Activated CD8-positive, alpha-beta memory T cell treated with anti-CD3 and anti-CD28 coated beads, Interleukin-2, amount 50 U/mL, for 24 hours (primary cell): ENCODE data around the gene SF3A1.

Source experiments
- DNase-seq: peaks from one replicate; pipeline ENCODE4 v3.0.0-alpha.2; 2020; ENCODE audit errors: extremely low read depth

The SF3A1 gene

DNA sequence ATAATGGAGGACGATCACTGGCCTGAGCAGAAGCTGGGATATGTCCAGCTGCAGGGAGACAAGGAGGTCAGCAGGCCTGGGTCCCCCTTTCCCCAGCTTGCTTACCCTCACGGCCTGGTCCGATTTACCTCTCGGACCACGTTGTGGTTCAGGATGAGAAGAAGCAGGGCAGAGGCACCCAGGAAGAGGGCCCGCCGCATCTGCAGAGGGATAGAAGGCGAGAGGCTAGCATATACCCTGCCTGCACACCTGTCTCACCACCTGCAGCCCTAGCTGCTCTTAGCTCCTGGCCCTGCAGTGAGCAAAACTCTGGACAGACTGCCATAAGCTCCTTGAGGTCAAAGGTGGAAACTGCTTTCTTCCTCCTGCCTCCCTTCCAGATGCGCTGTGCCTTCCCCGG is 29.2 kb upstream of the SF3A1 start:
- no peak for DNase-seq

DNA sequence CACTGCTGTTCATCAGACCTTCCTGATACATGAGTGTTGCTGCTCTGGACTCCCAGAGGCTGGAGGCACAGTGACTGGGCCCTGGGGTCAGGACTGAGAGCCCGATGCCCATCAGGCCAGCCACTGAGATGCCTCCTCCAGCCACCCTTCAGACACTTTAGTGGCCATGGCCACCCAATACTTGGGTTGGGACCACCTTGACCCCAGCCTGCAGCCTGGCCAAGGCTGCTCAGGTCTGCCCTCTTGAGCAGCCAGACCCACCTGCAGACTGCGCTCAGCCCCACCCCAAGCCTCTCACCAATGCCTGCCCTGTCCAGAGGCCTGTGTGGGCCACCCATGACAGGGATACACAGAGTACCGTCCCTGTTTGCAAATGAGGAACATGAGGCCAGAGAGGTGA is 26.4 kb upstream of the SF3A1 start:
- DNase-seq: no peak

DNA sequence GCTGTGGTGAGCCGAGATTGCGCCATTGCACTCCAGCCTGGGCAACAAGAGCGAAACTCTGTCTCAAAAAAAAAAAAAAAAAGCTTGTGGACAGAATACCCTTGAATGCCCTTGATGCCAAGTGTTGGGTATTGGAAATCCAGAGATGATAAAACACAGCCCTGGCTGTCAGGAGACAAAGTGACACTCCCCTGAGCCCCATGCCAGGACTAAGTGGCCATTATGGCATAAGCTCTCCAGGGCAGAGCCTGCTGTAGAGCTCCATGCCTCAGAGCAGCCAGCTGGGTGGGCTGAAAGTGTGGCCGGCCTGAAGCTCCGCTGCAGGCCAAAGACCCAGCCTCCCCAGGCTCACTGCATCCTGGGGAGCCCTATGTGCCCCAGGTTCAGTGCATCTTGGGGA is 25.6 kb upstream of the SF3A1 start:
- no peak for DNase-seq

DNA sequence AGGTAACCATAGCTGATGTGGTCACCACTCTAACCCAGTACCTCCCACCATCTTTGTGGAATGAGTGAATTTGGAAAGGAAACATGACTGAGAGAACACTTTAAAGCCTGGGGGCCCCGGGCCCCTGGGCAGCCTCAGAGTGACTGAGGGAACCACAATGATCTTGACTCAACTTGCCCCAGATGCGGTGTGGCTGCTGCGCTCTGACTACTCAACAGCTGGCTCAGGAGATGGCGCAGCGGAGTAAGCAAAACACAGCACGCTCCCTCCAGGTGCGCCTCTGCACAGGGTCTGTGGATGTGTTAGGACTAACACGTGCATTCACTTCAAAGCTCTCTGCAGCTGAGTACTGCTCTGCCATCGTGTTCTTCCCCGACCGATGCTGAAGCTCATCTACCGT is 24.6 kb upstream of the SF3A1 start:
- no peak for DNase-seq

DNA sequence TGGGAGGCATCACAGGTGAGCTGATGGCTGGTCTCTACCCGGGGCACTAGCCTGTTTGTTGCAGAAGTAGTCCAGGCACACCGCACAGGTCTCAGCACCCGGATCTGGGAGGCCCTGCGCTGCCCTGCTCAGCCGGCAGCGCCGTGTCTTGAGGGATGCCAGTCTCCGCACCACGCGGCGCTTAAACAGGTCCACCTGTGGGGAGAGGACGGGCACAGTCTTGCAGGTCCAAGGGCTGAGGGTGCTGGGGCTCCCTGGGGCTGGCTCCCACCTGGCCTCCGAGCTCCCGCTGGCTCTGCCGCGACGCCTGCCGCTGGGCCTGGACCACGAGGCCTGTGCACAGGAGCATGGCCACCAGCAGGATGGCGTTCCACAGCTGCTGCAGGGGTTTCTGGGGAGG is 23.3 kb upstream of the SF3A1 start:
- no peak for DNase-seq

DNA sequence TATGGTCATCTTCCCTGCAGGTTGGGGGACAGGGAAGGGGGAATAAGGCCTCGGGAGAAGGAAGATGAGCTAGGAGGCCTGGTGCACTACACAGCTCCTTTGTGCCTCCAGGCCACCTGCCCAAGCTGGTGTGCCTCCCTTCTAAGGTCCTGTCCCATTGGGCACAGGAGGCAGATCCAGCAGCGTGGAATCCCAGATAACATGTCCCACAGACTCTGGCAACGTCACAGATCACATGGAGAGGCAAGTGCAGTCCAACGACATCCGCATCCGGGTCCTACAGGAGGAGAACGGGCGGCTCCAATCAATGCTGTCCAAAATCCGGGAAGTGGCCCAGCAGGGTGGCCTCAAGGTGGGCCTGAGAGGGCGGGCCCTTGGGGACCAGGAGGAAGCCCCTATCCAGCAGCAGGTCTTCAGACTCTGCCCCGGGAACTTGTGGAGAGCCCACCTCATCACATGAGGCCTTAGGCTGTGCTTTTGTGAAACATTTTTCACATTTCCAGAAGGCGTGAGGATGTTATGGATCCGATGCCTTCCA is 18.7 kb upstream of the SF3A1 start:
- no peak for DNase-seq

DNA sequence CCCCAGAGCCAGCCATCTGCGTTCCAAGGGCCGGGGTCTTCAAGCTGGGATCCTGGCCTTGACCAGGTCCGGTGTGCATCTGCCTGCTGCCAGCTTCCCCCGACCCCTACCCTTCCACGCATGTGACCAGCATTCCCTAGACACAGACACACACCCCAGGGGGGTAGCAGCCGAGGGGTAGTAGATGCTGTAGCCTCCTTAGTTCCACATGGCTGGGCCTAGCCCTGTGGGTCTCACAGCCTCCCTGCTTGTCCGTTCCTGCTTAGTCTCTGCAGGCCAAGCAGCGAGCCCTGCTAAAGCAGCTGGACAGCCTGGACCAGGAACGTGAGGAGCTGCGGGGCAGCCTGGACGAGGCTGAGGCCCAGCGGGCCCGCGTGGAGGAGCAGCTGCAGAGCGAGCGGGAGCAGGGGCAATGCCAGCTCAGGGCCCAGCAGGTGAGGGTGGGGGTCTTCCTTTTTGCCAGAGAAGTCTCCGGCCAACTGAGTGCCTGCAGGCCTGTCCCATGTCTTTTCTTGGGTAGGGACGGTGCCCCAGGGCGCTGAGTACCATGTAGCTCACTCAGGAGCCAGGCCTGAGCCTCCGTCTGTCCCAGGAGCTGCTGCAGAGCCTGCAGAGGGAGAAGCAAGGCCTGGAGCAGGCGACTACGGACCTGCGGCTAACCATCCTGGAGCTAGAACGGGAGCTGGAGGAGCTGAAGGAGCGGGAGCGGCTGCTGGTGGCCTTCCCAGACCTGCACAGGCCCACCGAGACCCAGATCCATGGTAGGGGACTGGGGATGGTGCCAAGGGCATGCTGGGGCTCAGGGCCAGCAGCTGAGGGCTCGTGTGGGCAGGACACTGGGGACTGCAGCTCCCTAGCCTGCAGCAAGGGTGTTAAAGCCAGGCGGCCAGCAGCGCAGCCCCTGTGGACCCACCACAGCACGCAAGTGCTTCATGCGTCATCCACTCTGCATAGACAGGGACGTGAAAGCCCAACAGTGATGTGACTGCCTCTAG is 16.9 kb upstream of the SF3A1 start:
- no peak for DNase-seq

DNA sequence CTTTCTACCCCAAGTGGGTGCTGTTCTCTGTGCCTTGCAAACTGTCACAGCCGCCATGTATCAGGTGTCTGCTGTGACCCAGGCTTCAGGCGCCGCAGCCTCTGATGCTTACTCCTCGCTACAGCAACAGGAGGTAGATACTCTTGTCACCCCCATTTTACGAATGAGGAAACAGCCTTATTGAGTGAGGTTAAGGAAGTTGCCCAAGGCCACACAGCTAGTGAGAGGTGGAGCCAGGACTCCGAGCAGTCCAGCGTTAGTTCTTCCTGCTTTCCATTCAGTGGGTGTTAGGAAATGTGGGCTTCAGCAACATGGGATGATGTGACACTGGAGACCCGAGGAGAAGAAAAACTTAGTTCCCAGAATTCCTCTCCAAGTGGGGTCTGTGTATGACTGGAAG is 16.2 kb upstream of the SF3A1 start:
- no peak for DNase-seq

DNA sequence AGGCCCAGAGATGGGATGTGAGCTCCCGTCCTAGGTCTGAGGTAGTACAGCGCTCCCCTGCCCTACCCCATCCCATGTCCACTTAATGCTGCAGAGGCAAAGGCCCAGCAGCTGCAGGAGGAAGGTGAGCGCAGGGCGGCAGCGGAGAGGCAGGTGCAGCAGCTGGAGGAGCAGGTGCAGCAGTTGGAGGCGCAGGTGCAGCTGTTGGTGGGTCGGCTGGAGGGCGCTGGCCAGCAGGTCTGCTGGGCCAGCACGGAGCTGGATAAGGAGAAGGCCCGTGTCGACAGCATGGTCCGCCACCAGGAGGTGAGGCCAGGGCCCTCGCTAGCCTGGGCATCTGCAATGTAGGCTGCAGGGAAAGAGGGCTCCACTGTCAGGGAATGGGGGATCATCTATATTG is 15.3 kb upstream of the SF3A1 start:
- no peak for DNase-seq

DNA sequence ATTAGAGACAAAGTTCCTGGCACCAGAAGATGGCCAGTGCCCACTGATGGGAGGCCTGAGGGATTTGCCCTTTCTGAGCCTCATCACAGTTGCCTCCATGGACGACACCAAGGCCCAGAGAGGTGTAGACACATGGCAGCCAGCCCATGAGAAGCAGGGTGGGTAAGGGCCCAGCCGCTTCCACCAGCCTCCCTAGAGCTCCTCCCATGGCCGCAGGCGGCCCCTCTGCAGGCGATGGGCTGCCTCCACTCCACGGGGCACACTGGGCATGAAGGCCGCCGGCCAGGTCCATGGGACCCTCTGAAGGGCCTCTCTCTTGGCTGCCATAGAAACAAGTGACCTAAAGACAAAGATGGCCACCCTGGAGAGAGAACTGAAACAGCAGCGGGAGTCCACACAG is 14.6 kb upstream of the SF3A1 start:
- DNase-seq: no peak

DNA sequence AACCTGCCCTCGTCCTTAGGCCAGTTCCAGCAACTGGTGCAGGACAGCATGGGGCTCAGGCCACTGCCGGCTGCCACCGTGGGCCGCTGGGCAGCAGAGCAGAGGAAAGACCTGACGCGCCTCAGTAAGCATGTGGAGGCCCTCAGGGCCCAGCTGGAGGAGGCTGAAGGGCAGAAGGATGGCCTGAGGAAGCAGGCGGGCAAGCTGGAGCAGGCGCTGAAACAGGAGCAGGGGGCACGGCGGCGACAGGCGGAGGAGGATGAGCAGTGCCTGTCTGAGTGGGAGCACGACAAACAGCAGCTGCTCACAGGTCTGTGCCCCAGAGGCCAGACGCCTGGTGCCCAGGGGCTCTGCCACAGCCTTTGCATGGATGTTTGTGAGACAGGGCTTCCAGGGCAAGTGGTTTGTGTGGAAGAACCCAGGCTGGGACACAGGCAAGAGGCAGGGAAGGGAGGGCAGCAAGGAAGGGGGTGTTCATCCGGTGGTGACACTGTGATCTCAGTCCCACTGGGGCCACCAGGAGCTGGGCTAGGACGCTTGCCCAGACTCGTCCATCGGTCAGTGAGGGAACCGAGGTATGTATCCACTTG is 14.0 kb upstream of the SF3A1 start:
- no peak for DNase-seq

DNA sequence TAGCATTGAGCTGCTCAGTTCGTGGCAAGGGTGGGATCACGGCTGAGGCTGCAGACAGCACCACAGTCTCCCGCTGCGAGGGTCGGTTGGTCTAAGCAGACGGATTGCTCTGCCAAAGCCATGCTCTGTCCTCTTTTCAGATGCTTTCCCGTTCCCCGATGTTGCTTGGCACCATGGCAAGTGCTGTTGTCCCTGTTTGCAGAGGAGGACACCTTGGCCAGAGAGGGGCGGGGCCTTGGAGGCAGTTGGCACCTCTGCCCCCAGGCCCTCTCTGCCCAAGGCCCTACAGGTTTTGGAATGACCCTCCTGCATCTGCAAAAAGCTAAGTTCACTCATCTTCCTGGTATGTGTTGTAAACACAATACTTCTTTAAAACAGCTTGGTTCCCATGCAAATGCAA is 11.7 kb upstream of the SF3A1 start:
- DNase-seq: no peak

DNA sequence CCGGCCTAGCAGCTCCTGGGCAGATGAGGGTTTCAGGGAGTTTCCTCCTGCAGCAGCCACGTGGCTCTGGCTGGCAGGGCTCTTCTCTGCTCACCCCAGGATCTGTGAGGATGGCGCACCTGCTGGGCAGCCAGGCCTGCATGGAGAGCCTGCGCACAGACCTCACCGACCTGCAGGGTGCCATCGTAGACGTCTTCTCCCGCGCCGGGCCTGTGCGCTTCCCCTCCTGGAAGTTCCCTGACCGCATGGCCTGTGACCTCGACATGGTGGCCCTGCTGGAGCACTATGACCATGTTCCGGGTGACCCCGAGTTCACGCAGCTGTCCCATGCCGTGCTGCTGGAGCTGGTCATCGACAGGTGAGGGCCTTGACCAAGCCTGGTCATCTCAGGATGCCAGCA is 9.2 kb upstream of the SF3A1 start:
- DNase-seq: no peak

DNA sequence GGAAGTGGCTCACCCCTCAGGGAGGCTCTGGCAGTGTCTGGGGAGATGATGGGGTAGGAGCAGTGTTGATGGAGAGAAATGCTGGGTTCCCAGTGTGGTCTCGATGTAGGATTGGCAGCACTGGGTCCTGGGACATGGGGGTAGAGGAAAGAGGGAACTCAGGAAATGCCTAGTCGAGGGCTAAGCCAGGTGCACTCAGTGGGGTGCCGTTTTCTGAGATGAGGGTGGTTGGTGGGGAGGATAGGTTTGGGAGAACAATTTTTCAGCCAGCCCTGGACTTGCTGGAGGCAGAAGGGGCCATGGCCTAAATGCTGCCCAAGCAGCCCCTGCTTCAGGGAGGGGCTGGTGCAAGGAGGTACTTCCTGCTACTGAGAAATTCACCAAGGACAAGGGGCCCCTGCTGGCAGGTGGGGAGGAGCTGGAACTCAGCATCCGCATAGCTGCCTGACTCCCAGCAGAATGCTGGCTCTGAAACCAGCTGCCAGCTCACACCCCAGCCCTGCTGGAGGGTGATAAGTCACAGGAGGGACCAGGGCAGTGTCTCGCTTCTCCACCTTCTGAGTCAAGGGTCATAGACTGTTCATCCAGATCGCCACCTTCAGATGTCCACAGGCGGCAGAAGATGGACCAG is 6.1 kb upstream of the SF3A1 start:
- DNase-seq: no peak

DNA sequence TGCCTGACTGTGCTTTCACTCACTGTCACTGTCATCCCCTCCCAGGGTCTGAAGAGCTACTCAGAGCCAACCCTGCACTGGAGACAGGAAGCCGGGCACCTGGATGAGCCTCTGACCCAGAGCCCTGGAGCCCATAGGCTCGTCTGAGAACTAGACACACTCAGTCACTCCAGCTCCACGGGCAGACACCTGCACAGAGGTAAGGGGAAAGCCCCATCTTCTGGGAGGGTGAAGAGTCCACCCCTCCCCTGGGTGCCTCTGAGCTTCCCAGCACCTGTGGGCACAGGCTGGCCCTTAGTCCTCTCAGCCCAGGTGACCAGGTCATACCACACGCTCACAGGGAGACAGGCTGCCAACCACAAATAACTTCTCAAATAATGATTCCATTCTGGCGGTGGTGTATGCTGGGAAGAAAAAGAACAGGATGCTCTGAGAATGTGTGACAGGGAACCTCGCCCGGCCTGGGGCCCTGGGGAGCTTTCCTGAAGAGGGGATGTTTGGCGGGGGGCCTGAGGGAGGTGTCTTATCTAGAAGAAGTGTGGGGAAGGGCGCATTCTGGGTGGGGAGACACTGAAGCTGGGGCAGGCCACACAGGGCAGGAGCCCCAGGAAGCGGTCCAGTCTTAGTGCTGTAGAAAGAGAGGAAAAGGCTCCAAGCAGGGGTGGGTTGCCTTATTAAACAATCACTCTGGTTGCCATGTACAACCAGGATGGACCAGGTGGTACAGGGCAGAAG is 5.4 kb upstream of the SF3A1 start:
- no peak for DNase-seq

DNA sequence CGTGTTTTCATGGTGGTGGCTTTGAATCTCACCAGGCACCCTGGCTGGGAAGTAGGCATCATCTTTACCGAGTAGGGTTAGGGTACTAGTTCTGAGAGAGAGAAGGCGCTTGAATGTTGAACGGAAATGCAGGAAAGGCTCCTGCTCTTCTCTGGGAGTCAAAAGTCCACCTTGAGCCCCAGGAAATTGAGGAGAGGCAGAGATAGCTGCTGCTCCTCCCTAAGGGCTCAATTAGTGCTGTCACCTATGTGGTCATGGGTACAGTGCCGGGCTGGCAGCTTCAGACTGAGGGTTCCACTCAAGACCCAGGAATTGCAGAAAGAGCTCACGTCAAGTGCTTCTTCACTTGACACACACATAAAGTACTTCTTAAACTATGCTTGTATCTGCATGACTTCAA is 1.8 kb upstream of the SF3A1 start:
- no peak for DNase-seq

DNA sequence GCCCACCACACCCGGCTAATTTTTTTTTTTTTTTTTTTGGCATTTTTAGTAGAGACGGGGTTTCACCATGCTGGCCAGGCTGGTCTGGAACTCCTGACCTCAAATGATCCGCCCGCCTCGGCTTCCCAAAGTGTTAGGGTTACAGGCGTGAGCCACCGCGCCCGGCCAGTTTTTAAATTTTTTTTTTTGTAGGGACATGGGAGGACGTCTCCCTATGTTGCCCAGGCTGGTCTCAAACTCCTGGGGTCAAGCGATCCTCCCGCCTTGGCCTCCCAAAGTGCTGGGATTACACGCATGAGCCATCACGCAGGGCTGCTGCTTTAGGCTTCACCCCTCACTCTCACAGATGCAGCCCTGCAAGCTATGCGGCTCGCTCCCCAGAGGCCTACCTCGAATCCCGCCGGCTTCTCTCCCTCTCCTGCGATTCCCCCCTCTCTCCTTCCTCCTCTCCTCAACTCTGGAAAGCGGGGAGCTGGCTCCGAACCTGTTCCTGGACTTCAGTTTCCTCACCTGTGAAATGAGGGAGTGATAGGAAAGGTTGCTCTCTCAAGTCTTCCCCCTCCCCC is 1.0 kb upstream of the SF3A1 start:
- DNase-seq: no peak

DNA sequence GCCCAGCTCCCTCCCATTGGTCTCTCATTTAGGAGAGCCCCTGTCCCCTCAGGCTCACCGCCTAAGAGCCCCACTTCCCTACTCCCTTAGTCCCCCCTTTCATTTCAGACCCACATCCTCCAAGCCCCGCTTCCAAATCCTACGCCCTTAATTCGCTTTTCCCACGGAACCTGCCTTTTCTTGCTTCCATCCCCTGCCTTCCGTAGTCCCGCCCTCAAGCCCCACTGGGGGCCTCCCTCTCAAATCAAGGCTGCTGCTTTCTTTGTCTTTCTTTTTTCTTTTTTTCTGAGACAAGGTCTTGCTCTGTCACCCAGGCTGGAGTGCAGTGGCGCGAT is 509 bp upstream of the SF3A1 start:
- no peak for DNase-seq

DNA sequence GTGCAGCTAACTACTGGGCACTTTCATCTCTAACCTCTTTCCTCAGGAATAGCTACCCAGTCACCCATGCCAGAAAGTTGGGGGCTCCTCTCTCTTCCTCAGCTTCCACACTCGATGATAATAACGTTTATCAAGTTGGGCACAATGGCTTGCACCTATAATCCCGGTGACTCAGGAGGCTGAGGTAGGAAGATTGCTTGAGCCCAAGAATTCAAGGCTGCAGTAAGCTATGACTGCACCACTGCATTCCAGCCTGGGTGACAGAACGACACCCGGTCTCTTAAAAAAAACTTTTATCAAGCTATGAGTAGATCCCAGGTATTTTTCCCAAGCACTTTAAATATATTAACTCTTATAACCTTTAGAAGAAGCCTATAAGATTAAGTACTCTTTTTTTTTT is 2.0 kb downstream of the SF3A1 start:
- no peak for DNase-seq

DNA sequence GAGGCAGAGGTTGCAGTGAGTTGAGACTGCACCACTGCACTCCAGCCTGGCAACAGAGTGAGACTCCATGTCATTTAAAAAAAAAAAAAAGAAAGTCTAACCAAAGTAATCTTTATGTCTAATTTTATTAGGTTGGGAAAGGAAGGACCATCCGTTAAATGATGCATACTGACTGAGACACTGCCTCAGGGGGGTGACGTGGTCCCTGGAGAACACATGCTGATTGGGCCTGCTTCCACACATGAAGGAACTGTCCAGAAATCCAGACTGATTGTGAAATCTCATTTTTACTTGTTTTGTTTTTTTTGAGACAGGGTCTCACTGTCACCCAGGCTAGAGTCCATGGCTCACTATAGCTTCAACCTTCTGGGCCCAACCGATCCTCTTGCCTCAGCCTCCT is 5.5 kb downstream of the SF3A1 start:
- no peak for DNase-seq

DNA sequence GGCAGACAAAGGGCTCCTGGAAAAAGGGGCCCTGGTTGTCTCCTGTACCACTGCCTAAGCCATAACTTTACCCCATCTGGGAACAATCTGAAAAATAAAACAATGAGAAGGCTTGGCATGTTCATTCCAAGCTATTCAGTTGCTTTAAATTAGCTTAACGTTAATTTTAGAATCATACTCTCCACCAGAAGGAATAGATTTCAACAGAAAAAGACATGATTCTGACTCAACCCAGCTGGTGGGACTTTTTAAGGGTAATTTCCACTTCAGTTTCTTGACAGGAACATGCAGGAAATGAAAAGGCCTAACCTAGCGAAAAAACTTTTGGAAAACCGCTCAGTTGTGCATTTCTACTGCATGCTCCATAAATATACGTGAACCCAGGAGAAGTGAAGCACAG is 7.9 kb downstream of the SF3A1 start:
- DNase-seq: no peak

DNA sequence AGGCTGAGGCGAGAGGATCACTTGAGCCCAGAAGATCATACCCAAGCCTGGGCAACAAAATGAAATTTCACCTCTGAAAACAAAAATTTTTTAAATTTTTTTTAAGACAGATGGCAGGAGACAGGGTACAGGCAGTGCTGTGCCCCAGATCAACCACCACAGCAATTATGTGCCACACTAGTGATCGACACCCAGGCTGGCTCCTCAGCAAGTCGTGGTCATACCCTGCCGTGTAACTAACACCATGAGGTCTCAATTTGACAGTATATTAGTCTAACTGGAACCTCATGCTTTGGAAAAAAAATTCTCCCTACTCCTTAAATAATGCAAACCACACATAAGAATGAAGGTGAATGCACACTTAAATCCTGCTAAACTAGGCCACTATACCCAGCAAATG is 8.3 kb downstream of the SF3A1 start:
- DNase-seq: no peak
